ENCODE measurements around the gene MTHFD2L.

DNA sequence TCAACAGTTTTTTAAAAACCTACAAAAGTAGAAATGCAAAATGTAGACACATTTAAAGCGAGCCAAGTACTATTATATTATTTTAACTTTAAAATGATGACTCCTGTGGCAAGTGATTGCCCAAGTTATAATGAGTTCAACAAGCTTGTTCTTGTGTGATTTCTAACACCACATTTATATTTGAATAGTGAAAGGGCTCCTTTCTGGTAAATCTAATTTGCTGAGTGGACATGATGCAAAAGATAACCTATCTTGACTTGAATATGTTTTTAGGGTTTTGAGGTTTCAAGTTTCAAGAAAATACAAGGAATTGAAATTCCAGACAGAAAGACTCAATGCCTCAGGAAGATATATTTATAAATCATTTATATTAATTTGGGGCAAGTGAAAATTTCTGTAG, 149.3 kb downstream of the MTHFD2L start:
- TF ChIP-seq, protein P1, sequence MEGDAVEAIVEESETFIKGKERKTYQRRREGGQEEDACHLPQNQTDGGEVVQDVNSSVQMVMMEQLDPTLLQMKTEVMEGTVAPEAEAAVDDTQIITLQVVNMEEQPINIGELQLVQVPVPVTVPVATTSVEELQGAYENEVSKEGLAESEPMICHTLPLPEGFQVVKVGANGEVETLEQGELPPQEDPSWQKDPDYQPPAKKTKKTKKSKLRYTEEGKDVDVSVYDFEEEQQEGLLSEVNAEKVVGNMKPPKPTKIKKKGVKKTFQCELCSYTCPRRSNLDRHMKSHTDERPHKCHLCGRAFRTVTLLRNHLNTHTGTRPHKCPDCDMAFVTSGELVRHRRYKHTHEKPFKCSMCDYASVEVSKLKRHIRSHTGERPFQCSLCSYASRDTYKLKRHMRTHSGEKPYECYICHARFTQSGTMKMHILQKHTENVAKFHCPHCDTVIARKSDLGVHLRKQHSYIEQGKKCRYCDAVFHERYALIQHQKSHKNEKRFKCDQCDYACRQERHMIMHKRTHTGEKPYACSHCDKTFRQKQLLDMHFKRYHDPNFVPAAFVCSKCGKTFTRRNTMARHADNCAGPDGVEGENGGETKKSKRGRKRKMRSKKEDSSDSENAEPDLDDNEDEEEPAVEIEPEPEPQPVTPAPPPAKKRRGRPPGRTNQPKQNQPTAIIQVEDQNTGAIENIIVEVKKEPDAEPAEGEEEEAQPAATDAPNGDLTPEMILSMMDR (IDR thresholded peaks at IDR 0.05): no peak
- no peak for TF ChIP-seq POLR2A (IDR thresholded peaks at IDR 0.05)
